Stimulated activated CD4-positive, alpha-beta T cell treated with anti-CD3 and anti-CD28 coated beads, TNF-alpha, amount 100 ng/mL, for 24 hours (primary cell): ENCODE results near the gene HDGFL2.
"Not testable (repeated sequence)": the region's sequence is repeated elsewhere in the genome, so short reads cannot be mapped to it uniquely, and the experiment has no call there.

ENCODE experiments used
- DNase-seq, 3 experiments: peaks; one replicate each; pipeline ENCODE4 v3.0.0-alpha.2; 2020; ENCODE audit warnings: low read depth in 3 of 3

Gene HDGFL2

DNA sequence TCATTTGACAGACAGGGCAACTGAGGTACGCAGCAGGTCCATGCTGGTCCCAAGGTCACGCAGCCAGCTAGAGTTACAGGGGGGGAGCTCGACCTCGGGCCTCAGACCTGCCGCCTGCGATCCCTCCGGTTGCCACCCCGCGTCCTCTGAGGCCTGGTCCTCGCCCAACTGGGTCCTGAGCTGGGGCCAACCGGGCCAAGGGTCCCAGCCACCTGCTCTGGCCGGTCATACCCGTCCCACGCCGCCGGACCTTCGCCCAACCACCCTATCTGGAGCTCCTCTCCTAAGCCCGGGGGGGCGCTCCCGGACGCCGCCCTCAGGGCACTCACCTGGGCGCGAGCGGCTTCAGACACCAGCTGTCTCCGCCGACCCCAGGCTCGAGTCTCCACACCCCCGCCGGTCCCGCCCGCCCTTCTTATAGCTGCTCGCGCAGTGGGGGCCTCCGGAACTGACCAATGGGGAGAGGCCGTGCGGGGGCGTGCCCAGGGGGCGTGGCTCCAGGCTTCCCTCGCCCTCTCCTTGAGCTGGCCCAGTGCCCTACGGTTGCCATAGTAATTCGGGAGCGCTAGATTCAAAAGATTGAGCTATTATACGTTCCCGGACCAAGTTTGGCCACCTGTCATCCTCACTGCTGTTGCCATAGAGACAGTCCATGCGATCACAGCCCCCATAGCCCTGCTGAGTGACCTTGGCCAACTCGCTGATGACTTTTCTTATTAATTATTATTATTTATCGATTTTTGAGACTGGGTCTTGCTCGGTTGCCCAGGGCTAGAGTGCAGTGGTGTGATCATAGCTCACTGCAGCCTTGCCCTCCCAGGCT is 63.0 kb downstream of the HDGFL2 start, which contains the start of gene PLIN5:
TSS of gene PLIN5 (minus strand) at position 389 of the 823 bp plus-strand sequence. CDS start 1,150 bp downstream, outside the sequence.
- peak in 2 of 3 experiments; percentile 5 to 48 for DNase-seq

DNA sequence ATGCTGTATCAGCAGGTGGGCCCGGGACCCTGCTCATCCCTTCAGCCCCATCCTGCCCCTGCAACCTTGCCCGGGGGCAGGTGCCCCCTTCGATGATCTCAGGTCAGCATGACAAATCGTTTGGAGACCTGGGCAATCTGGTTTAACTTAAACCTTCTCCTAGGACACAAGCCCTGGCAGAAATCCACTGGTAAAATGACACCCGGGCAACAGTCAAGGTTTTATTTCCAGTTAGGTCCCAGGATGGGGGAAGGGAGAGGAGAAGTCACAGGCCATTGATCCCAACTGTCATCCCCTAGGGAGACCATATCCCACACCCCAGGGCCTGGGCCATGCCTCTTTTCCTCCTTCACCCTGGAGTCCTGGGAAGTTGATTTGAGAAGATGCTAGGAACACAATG is 64.7 kb downstream of the HDGFL2 start:
- no peak for DNase-seq

DNA sequence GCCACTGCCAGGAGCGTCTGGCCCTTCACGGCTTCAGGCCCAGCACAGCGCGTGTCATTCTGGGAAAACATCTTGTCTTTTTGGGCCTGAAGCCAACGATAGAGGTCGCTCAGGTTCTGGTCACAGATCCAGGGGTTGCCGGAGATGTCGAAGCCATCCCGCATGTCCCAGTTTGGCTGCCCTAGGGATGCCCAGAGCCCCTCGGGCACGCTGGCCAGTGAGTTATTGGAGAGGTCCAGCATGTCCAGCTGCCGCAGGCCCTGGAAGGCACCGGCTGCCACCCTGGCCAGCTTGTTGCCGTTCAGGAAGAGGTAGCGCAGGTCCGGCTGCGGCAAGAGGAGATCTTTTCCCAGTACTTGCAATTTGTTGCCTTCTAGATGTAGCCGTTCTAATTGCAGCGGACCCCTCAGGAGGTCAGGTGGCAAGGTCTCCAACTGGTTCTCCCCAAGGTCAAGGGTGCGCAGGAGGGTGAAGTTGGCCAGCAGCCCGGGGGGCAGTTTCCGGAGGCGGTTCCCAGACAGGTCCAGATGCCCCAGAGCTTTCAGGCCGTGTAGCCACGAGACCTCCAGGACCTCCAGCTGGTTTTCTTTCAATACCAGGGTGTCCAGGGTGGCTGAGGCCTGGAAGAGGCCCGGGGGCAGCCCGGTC is 66.0 kb downstream of the HDGFL2 start:
- no peak for DNase-seq

DNA sequence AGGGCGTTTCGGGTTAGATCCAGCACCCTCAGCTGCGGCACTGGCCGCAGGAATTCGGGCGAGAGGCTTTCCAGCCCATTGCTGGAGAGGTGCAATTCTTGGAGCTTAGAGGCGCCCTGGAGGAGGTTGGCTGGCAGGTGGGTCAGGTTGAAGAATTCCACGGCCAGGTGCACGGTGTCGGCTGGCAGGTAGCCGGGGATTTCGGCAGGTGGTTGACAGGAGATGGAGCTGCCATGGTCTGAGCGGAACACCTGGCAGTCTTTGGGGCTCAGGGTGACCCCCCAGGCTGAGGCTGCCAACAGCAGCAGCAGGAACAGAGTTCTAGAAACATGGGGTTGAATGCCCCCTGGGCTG is 66.5 kb downstream of the HDGFL2 start:
- no peak for DNase-seq

DNA sequence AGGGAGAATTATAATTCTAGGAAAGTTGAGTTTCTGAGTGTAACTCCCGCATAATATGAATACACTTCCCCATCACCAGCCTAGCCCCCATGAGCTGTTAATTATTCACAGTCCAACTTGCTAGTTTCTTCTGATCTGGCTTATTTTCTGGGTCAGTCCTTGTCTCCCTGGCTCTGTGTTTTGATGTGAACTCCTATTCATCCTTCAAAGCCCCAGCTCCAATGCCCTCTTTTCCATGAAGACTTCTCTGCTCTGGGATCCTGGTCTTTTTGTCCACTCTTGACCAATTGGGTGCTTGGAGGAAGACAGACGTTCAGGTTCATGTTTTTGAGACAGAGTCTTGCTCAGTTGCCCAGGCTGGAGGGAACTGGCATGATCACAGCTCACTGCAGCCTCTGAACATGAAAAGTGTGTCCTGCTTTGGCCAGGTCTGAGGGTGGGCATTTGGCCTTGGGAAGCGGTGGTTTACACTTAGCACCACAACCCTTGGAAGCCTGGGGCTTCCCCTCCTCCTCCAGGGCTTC is 67.1 kb downstream of the HDGFL2 start:
- no peak for DNase-seq

DNA sequence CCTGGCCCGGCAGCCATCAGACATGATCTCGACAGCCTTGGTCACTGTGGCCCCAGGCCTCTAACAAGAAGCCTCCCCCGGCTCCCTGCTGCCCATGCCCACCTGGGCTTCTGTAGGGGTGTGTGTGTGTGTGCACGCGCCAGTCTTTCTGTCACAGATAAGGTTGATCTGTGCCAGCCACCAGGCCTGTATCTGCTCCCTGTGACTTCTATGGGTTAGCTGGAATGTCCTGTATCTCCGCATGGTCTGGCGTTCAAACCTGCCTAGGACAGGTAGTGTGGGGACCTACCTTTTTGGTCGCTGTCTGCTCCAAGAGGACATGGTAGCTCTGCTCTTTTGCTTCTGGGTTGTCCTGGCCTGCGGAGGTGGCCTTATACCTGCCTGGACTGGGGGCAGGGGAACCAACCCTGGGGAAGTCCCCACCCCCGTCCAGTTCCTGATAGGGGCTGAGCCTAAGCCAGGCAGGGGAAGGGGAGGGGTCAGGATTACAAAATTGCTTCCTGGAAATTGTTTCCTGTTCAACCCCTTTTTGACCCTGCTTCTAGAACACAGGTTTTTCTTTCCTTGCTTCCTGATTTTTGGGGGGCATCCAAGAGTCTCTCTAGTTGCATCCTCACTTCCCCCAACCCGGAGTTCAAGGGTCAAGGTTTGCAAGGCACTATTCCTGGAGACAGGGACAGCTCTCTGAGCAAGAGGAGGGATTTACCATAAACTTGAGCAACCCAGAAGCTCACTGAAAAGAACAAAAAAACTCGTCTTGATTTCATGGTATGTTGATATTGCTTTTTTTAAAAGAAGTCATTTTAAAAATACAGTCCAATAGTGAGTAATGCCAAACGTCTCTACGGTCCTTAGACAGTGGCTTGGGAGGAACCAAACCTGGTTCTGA is 67.8 kb downstream of the HDGFL2 start, which contains the start of gene LRG1:
TSS of gene LRG1 (minus strand) at position 344 of the 889 bp plus-strand sequence. CDS start at position 321, 23 bp downstream.
- DNase-seq = no peak

DNA sequence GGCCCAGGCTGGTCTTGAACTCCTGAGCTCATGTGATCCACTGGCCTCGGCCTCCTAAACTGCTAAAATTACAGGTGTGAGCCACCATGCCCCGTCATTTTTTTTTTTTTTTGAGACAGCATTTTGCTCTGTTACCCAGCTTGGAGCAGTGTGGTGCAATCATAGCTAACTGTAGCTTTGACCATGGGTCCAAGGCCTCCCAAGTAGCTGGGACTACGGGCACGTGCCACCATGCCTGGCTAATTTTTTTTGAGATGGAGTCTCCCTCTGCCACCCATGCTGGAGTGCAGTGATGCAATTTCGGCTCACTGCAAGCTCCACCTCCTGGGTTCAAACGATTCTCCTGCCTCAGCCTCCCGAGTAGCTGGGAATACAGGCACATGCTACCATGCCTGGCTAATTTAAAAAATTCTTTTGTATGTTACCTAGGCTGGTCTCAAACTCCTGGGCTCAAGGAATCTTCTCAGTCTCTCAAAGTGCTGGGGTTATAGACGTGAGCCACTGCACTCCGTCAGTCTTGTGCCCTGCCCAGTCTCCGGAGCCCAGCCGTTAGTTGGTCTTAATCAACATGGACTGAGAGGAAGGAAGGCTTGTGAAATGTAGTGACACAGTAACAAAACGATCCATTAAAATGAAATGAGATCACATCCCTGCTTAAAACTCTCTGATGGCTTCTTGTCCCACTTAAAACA is 69.2 kb downstream of the HDGFL2 start:
- no peak for DNase-seq

- not testable (repeated sequence) for DNase-seq
Measured at GRCh38 chr19:4541806-4542145, 69.7 kb downstream of the HDGFL2 start.

DNA sequence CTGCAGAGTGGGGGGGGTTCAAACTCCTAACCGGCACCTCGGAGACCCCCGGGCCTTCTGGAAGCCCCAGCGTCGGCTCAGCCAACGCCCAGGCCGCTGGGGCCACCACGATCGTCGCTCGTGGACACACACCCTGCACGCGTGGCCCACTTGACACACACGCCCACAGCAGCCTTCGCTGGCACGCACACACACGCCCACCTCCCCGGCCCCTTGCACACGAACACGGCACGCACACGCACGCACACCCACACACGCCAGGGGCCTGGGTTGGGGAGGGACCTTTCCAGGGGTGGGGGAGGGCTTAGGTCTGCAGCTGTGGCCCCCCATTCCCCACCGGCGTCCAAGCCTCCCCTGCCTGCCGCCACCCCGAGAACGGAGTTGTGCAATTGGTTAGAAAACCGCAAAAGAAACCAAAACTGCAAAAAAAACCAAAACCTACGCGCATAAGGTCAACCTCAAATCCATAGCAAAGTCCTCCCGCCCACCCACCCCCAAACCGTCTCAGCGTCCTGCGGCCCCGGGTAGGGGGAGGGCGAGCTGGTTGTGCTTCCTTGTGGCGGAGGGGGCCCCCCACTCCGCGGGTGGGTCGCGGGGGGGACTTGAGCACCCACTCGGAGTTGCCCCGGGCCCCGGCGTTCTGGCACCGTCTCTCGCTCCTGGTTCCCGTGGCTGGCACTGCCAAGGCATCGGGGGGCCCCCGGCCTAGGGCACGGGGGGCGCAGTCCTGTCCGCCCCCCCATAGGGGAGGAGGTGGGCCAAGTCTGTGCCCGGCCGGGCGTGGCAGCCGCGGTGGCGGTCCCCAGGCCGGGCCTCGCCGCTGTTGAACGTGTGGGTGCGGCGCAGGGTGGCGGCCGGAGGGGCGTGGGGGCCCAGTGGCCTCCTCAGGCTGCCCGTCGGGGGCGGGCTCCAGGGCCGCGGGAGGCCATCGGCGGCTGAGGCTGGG is 71.1 kb downstream of the HDGFL2 start:
- no peak for DNase-seq

- no peak for DNase-seq
Measured at GRCh38 chr19:4543842-4544647, 71.9 kb downstream of the HDGFL2 start.

DNA sequence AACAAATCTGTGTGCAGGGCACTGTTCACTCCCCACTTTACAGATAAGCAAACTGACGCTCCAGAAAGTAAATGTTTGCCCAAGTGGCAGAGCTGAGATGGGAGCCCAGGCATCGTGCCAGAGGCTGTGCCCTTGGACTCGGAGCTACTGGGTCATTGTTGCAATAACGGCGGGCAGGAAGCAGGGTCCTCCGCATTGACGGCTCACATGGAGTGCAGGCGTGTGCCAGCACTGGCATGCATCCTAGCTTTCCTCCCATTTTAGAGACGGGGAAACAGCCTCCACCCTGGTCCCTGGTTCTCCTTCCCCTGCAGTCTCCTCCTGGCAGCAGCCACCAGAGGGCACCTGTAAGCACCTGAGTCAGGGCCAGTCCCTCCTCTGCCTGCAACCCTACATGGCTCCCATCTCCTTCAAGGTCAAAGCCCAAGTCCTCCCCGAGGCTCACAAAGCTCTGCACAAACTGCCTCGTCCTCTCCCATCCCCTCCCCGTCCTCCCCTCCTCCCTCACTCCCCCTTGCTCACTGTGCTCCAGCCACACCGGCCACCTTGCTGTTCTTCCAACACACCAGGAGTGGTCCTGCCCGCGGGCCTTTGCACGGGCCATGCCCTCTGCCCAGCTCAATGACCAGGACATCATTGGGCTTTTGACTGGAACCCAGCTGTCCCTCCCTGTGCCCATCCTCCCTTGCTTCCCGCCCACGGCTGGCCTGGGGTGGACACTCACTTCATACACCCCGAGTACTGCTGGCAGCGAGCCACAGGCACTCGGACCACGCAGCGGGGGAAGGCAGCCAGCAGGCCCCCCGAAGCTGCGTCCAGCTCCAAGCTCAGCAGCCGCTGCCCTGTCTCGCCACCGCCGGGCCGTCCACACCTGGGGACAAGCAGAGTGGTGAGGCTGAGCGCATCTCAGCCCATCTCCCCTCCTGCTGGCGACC is 75.5 kb downstream of the HDGFL2 start:
- DNase-seq = peak in 1 of 3 experiments; percentile 21

DNA sequence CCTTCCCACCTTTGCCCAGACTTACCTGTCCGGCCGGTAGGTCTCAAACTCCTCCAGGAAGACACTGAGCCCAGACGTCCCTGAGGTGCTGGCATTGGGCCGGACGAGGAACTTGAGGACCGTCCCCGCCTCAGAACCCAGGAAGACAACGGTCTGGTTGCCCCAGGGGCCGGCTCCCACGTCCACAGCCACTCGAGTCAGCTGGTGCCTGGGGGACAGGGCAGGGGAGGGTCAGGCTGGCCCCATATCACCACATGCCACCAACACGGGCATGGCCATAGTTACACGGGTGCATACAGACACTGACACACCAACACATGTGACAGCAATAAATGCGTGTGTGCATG is 76.1 kb downstream of the HDGFL2 start:
- DNase-seq = no peak

DNA sequence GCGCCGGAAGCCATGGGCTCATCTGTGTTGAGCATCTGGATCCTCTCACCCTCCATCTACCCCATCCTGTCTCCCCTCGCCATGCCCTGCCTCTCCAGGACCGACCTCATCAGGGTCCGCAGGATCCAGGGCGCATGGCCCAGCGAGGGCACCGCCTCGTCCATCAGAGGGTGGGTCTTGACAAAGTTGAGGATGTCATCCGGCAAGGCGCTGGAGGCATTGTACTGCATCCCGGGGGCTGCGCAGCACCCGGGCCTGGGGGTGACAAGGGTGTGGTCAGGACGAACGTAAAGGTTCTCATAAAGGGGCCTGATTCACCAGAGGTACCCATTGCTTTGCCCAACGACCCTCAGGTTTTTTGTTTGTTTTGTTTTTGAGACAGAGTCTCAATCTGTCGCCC is 77.9 kb downstream of the HDGFL2 start:
- no peak for DNase-seq

- no peak for DNase-seq
Measured at GRCh38 chr19:4550479-4551050, 78.5 kb downstream of the HDGFL2 start.
